ENCODE results near the gene CACNG5.

The CACNG5 gene

GRCh38 chr17:66850692-66851091 is 15.8 kb downstream of the CACNG5 start:
- DNase-seq: no peak

GRCh38 chr17:66855204-66855603 is 20.3 kb downstream of the CACNG5 start:
- DNase-seq: peak; percentile 25

GRCh38 chr17:66858226-66859083 is 23.5 kb downstream of the CACNG5 start:
- no peak for DNase-seq

DNA sequence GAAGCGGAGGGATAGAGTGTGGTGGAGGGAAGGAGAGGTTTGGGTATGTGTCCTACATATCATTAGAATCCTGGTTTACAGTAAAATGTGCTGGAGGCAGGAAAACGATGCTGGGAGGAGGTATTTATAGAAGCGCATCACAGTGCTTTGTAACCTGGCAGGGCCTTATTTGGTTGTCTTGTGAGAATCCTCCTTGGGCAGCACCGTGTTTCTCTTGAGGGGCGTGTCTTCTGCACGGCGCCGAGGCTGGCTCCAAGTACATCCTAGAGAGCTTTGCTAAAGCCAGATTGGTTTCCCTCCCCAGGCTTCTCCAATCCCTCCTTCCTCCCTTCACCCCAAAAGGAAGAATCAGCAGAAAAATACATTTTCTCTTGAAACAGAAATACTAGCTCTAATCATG is 24.4 kb downstream of the CACNG5 start:
- DNase-seq: no peak

DNA sequence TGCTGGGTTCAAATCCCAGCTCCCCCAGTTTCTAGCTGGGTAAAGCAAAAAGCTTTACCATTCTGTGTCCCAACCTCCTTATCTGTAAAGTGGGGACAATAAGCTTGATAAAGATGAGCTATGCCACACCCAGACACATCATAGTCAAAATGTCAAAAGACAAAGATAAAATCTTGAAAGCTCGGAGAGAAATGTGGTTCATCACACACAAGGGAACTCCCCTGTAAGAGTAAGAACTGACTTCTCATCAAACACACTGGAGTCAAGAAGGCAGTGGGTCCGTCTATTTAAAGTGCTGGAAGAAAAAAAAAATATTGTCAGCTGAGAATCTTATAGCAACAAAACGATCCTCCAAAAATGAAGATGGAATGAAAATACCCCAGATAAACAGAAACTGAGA is 25.3 kb downstream of the CACNG5 start:
- DNase-seq: no peak

DNA sequence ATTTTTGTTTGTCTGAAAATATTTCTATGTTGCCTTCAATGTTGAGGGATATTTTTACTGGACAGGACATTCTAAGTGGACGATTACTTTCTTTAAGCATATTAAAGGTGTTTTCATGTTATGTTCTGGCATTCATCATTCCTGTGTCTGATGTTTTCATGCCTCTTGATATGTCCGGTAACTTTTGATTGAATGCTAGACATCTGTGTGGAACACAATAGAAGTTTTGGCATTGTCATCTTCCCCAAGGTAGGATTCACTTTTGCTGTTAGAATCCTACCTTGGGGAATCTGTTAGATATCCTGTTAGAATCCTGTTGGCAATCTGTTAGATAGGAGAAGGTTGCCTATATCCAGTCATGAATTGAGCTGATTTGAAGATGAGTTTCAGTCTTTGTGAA is 28.9 kb downstream of the CACNG5 start:
- no peak for DNase-seq

GRCh38 chr17:66865151-66865550 is 30.2 kb downstream of the CACNG5 start:
- no peak for DNase-seq

DNA sequence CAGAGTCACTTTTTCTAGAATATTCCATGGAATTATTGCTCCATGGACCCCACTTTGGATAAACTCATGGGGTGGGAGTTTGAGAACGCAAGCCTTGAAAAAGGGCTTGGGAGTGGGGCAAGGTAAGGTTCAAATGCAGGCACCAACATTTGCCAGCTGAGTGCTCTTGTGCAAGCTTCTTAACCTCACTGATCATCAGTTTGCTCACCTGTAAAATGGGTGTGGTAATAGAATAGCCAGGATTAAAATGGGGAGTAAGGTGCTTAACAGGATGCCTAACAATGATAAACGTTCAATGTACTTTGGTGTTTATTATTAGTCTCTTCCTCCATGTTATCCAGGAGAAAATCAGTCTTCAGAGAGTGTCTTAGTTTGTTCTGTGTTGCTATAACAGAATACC is 39.0 kb downstream of the CACNG5 start:
- DNase-seq: no peak

DNA sequence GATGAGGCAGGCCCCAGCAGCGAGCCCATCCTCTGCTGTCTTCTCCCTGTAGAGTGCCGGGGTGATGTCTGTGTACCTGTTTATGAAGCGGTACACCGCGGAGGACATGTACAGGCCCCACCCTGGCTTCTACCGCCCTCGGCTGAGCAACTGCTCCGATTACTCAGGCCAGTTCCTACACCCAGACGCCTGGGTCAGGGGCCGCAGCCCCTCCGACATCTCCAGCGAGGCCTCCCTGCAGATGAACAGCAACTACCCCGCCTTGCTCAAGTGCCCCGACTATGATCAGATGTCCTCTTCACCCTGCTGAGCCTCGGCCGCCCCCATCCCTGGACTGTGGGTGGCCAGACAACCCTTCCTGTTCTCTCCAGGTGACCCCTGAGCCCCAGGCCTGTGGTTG is 50.0 kb downstream of the CACNG5 start:
- no peak for DNase-seq

DNA sequence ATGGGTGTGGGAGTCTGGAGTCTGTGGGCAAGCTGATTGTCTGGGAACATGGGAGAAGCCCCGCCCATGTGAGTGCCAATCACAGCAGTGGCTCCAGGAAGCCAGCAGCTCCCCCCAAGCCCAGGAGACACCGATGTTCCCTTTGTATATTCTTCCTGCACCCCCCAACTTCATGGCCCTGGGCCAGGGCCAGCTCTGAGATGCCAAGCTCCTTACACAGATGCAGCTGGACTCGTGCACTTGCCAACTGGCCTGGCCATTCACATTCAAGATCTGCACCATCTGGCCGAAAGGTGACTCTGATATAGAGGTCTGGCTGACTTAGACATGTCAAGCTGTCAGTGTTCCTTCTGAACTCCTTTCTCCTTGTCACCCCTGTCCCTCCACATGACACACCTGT is 50.5 kb downstream of the CACNG5 start:
- no peak for DNase-seq

GRCh38 chr17:66889480-66890230 is 54.7 kb downstream of the CACNG5 start:
- no peak for DNase-seq

DNA sequence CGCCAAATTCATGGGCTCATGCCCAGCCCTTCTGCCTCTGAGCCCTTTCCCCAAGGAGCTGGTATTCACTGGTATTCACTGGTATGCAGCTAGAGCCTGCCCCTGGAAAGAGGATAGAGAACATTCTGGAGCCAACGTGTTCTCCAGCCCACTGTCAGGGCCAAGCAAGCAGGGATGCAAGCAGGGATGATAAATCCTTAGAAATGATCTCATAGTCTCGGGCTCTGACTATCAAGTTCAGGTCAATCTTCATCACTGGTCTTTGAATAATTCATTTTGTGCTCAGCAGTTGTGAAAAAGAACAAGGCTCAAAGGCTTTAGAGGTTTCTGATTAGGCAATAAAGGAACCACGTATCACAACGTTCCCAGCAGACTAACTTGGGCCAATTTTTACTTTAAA is 57.3 kb downstream of the CACNG5 start:
- DNase-seq: no peak

- no peak for DNase-seq
Measured at GRCh38 chr17:66893382-66893781, 58.5 kb downstream of the CACNG5 start.

- no peak for DNase-seq
Measured at GRCh38 chr17:66893863-66894262, 58.9 kb downstream of the CACNG5 start.

DNA sequence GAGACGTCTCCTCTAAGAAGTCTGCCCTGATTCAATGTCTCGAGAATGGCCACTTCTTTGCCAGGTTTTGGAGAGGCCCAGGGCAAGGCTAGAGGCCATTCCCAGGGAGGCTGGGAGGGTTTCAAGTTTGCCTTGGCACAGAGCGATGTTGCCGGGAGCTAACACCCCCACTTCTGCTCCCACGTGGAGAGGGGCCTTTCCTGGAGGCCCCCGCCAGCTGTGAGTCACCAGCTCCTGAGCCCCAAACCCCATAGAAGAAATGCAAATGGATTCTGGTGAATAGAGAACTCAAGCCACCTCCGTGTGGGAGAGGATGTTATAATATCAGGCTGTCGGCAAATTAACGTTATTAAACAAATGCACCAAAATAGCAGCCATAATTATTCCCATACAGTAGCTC is 62.2 kb downstream of the CACNG5 start:
- no peak for DNase-seq

GRCh38 chr17:66898536-66898935 is 63.6 kb downstream of the CACNG5 start:
- no peak for DNase-seq

- peak; percentile 10 for DNase-seq
Measured at GRCh38 chr17:66900126-66901010, 65.5 kb downstream of the CACNG5 start.

- peak; percentile 42 for DNase-seq
Measured at GRCh38 chr17:66903296-66903695, 68.4 kb downstream of the CACNG5 start.

DNA sequence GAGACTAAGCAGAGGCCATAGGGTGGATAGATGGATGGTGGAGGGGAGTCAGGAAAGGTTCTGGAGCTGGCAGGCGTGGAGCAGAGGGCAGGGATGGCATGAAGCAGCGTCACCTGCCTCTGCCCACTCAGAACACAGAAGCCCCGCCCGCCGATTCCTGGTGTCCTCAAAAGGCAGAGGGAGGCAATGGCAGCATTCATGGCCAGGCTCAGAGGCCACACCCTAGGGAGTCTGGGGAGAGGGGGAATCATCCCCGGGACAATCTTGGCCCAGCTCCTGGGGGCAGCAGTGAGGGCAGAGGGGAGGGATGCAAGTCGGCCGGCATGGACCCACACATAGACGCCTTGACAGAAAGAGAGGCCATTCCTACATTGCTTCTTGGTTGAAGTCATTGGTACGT is 68.9 kb downstream of the CACNG5 start:
- no peak for DNase-seq

DNA sequence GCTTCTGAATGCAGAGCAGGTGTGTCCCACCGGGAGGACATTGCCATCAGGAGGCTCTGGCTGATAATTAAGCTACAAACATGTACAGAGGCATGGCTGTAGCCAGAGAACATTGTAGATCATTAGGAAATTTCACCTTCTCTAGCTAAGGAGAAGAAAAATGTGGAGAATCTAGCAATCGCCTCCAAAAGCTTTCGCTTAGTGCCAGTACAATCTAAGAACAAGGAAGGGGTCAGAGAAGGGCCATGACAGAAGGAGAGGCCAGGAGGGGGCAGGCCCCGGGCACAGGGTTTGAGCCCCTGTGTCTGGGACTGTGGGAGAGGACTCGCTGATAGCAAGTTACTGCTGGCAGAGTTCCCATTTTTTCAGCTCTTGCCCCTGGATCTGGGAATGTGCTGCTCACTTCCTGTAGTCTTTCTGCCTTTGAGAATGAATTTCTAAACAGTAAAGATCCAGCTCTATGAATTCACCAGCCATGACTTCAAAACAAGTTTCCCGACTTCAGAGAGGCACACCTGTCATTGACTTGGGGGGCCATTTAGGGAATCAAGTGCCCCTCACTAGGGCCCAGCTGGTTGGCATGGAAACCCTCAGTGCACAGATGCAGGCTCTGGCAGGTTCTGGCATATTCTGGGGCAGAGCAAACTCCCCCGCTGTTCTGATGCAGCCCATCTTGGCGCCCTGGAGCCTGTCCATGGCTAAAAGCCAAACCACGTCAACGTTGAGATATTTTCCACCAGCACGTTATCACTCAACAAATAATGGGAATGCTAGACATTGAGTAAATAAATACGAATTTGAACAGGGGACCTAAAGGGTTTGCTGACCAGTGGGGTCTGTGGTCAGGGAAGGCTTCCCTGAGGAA is 70.1 kb downstream of the CACNG5 start:
- DNase-seq: peak; percentile 0

GRCh38 chr17:66906321-66907278 is 71.7 kb downstream of the CACNG5 start:
- peak; percentile 79 for DNase-seq

Data from OCI-M1 (cell line).